Stimulated activated CD4-positive, alpha-beta T cell treated with anti-CD3 and anti-CD28 coated beads, Interleukin-15, amount 100 ng/mL, for 1 hour (primary cell): ENCODE results near the gene PTPRK.

Experiments
- DNase-seq, 2 donors: peaks; one replicate each; pipeline ENCODE4 v3.0.0-alpha.2; 2020; ENCODE audit warnings: low read depth in 1 of 2, low spot score in 1 of 2

The PTPRK gene

DNA sequence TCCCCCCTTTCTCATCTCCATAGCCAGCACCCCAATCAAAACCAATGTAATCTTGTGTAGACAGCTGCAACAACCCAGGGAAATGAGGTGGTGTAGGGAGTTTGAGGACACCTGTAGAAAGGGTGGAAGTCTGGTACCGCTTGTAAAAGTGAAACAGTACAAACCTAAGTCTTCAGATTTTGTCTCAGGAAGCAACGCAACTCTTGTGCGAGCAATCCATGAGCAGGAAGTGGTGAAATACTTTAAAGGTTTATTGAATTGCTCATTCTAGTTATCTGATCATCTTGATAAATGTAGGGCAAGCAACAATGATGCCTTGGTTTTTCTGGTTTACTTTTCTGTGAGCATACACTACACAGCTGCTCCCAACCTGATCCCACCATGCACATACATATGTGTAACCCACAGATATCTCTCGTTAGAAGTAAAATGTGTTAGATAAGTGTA lies 548.4 kb downstream of the PTPRK start:
- DNase-seq = peak in 1 of 2 donors; percentile 21

DNA sequence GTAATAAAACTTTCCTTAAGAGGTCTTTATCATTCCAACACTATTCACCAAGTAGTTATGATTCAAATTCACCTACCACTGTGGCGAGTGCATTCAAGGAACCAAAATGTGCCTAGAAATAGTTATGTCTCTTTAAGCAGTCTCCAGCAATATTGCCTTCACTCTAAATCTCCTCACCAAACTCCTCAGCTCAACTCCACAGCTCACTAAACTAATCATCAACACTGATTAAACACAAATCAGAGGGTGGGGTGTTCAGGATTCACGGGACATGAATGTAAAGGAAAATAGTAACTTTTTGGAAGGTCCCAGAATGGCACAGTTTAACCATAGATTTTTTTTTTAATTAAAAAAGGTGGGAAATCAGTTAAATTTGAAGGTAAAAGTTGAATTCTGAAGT lies 549.0 kb downstream of the PTPRK start:
- no peak for DNase-seq

DNA sequence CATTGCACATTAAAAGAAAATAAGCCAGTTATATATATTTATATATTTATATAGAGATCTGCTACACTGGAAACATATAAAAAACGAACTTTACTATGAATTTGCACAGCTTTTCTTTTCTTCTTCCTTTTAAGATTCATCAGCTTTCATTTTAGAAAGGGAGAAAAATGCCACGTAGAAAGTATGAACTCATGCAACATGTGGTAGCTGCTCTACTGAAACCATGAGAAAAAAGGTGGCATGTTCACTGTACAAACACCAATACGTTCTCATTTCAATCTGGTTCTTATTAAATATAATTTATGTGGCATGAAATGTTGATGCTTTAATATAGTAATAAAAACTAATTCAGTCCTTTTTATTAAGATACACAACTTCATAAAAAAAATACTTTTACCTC lies 550.7 kb downstream of the PTPRK start:
- no peak for DNase-seq

- no peak for DNase-seq
Observed at GRCh38 chr6:127968394-127968793, 552.0 kb downstream of the PTPRK start.

DNA sequence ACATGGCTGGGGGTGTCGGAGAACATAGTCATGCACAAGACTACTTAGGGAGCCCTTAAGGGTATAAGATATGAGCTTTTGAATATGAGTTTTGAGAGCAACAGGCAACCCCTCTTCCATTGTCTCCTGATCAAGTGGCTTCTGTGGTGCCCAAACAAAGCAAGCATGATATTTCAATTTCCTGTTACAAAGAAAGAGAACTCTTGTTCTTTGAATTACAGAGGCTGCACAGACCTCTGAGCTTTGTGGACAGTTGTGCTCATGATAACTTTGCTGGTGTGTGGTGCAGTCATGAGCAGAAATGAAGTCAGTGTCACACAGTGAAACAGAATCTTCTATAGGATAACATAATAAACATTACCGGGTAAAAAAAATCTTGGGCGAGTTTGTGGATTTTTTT lies 552.7 kb downstream of the PTPRK start:
- DNase-seq = no peak

DNA sequence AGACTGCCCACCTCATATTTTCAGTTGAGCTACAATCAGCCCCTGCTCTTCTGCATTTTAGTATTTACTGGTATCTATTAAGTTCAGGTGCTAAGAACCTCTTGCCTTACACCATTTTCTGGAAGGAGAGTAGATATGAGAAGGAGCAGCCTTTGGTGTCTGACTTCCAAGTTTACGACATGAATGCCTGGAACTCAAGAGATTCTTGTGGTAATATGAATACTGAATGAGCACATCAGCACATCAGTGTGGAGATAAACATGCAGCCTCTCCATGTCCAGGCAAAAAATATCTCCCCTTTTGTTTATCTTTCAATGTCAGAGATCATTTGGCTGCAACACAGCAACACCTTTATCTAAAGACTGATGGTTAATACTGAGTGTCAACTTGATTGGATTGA lies 553.8 kb downstream of the PTPRK start:
- no peak for DNase-seq

DNA sequence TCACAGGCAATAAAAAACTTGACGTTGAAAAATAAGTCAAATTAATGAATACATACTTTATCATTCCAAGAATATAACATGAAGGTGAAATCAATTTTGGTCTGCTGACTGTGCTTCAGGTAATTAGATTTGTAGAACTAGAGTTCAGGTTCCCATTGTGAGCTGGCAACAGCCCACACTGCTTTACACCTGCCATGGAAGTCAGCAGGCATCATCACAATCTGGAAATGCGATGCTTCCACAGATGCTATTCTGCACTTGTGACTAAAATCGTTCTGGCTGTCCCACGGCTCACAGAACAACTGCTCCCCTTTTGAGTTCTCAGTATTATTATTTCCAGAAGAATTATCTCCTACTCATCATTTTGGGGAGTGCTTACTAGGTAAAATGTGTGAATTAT lies 556.9 kb downstream of the PTPRK start:
- no peak for DNase-seq

DNA sequence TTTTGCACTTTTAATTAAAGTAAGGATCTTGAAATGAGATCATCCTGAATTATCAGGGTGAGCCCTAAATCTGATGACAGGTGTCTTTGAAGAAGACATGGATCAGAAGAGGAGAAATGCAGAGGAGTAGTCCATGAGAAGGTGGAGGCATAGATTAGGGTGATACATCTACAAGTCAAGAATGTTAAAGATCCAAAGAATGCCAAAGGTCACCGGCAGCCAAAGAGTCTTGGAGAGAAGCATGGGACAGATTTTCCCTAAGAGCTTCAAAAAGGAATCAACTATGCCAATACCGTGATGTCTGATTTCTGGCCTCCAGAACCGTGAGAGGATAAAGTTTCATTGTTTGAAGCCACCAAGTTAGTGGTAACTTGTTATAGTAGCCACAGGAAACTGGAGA lies 560.5 kb downstream of the PTPRK start:
- DNase-seq = no peak

DNA sequence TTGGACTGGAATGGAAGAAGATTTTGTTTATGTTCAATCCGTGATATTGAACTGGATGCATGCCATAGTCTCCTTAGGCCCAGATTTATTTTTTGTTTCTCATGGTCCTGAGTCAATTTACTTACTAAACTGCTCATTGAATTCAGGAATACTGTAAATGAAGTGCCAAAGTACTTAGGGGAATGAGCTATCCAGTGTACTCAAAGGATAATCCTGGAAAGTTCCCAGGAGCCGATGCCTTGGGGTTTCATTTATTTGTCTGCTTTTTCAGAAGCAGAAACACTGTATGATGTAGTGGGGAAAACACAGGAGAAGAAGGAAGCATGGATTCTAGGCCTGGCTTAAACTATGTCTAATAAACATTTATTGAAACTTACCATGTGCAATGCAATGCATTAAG lies 563.4 kb downstream of the PTPRK start:
- no peak for DNase-seq

- no peak for DNase-seq
Observed at GRCh38 chr6:127956260-127956888, 564.0 kb downstream of the PTPRK start.

- DNase-seq = no peak
Observed at GRCh38 chr6:127954082-127954481, 566.3 kb downstream of the PTPRK start.

DNA sequence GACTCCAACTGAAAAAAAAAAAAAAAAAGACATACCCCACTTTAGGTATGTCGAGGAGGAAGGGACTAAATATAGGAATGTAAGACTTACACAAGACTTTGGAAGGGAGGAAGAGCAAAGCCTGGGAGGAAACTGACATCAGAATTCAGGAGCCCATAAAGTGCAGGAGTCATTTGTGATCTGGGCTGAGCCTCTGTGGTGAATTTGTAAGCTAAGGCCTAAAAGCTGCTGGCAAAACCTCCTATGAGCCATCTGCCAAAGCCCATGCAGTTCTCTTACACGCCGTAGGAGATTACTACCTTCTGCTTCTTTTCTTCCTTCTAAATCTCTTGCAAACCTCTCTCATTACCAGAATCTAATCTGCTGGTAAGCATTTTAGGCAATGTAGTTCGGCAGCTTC lies 567.6 kb downstream of the PTPRK start:
- DNase-seq = no peak

GRCh38 chr6:127952176-127952575 lies 568.2 kb downstream of the PTPRK start:
- DNase-seq = no peak

DNA sequence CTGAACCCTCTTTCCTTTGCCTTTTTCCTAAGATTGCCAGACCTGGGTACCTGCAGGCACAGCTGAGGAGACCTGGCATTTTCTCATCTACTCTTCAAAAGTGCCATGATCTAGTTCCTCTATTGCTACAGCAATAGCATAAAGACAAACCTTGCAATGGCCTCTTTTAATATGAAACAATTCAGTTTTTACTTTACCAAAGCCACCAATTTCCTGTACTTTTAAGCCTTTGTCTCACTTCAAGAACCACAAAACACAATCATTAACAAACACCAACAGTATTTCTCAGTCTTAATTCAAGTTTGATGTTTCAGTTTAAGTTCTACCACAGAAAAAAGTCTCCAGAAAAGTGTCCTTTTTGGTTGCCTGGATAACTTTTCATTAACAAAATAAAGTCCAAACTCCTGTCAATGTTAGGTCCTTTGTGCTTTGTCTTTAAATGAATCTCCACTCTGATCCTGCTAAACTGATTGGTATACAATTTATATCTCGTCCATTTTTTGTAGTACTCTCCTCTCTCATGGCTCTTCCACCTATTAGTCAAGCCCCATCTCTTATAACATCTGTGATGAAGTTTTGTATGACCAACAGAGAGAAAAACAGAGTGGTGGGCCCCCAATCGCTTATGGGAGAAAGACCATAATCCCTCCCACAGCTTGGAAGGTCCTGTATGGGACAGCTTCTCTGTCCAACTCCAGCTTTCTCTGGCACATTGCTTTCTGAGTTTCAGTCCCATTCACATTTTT lies 569.1 kb downstream of the PTPRK start:
- DNase-seq = no peak

GRCh38 chr6:127950566-127951145 lies 569.7 kb downstream of the PTPRK start:
- no peak for DNase-seq

- DNase-seq = no peak
Observed at GRCh38 chr6:127949251-127949650, 571.1 kb downstream of the PTPRK start.

DNA sequence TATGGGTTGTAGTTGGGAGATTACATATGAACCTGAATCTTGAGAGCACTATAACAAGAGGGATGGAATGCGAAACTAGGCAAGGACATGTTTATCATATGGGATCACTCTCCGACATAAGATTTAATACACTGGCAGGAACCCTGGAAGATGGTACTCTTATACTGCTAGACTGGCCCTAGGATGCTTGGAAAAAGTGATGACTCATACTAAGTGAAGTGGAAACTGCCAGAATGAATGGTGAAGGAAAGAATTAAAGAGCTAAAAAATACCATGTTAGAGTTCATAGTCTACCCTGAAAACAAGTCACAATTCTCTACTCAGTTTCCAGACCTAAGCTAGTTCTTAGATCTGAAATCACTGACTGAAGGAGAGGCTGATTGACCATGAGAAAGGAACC lies 574.0 kb downstream of the PTPRK start:
- no peak for DNase-seq

GRCh38 chr6:127945434-127946097 lies 574.8 kb downstream of the PTPRK start:
- no peak for DNase-seq

DNA sequence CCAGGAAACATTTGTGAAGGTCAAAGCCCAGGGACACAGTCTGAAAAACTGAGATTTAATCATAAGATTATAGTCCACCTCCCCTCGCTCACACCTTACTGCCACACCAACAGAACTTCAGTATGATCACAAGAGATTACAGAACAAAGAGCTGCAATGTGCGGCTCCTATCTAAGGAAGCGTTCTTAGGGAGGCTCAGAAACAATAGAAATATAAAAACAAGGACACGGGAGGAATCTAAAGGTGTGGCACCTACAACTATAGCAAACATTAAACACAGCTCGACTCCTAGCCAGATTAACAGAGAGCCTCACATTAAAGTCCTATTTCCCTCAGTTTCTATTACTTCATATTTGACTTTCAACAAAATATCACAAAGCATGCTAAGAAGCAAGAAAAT lies 579.2 kb downstream of the PTPRK start:
- DNase-seq = no peak

GRCh38 chr6:127939442-127940066 lies 580.8 kb downstream of the PTPRK start:
- no peak for DNase-seq

- no peak for DNase-seq
Observed at GRCh38 chr6:127938701-127939100, 581.7 kb downstream of the PTPRK start.

DNA sequence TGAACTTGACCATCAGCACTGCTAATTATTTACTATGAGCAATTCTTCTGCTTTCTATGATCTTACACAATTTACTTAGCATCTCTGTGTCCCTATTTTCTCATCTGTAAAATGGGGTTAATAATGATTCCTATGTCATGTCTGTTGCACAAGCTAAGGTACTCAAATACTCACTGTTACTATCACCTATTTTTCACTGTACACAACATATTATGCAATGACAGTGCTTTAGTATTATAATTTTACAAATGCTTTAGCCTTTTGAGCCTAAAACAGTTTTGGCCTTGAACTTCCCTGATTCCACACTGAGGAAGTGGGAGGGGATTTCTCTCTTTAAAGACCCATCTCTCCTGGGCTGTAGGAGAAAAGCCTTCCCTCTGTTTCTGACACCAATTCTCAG lies 582.7 kb downstream of the PTPRK start:
- DNase-seq = no peak
